ENCODE measurements around the gene HPCAL4.
A peak's percentile ranks its signal among the peaks of the same experiment; 100 is the strongest.

Gene HPCAL4

DNA sequence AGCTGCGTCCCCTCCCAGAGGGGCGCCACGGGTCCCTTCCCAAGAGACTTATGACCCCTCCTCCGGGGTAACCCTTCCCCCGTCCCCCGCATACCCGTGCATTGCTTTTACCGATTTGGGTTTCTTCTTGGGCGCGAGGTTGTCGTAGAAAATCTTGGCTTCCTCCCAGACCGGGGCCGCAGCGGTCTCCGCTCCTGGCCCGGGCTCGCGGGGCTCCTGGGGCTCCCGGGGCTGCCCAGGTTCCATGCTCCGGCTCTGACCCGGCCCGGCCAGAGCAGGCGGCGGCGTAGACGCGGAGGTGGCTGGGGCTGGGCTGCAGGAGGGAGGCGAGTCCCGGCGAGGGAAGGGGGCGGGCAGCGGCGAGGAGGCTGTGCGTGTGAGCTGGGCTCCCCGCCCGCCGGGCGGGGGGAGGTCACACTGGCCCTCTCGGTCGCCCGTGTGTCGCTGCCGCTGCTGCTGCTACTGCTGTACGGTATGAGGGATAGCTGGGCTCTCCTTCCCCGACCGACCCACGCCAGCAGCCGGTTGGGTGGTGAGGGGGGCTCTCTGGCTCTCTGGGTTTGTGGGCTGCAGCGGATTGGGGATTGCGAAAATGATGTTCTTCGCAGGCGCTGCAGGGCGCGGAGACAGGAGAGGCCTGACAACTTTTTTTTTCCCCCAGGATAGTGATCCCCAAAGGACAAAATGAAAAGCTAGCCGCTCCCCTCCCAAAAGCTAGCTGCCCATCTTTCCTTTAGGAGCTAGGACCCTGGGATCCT lies 19.3 kb downstream of the HPCAL4 start, which contains the start of gene NT5C1A:
TSS of gene NT5C1A (minus strand) at position 315 of the 758 bp plus-strand sequence. CDS start at position 246, 69 bp downstream.
- TF ChIP-seq, protein P1, sequence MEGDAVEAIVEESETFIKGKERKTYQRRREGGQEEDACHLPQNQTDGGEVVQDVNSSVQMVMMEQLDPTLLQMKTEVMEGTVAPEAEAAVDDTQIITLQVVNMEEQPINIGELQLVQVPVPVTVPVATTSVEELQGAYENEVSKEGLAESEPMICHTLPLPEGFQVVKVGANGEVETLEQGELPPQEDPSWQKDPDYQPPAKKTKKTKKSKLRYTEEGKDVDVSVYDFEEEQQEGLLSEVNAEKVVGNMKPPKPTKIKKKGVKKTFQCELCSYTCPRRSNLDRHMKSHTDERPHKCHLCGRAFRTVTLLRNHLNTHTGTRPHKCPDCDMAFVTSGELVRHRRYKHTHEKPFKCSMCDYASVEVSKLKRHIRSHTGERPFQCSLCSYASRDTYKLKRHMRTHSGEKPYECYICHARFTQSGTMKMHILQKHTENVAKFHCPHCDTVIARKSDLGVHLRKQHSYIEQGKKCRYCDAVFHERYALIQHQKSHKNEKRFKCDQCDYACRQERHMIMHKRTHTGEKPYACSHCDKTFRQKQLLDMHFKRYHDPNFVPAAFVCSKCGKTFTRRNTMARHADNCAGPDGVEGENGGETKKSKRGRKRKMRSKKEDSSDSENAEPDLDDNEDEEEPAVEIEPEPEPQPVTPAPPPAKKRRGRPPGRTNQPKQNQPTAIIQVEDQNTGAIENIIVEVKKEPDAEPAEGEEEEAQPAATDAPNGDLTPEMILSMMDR (IDR thresholded peaks at IDR 0.05; ENCODE audit: low read depth, low read length), result no peak
- peak within 1 kb of the TSS; percentile 72 for H3K4me3 ChIP-seq (ENCODE audit: low read depth, low read length)
- H3K4me1 ChIP-seq, result no peaks in the 10 kb centered on the region

DNA sequence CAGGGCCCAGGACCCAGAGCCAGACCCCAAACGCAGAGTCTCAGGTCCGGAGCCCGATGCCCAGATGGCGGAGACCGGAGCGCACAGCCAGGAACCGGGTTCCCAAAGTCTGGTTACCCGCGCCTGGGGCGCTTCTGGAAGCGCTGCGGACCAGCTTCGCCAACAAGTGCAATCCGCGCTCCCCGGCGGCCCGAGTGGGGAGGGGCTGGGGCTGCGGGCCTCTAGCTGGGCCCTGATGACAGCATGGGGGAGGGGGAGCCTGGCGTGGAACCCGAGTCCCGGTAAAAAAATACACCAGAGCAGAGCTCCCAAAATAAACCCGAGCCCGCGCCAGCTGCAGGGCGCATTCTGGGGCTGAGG lies 19.8 kb downstream of the HPCAL4 start:
- Histone ChIP-seq H3K9me3 (no peaks in the 10 kb centered on the region), H3K27me3 (no peaks in the 10 kb centered on the region), H3K36me3 (no peaks in the 10 kb centered on the region), H3K4me3 (ENCODE audit: low read depth, low read length) (peak overlapping the region; percentile 72), H3K4me1 (no peaks in the 10 kb centered on the region)
- DNase-seq, result peak; percentile 65
- TF ChIP-seq, protein P1 (IDR thresholded peaks at IDR 0.05; ENCODE audit: low read depth, low read length), result no peak

More for the DNA sequence above, 19.3 kb downstream of the HPCAL4 start, which contains the start of gene NT5C1A:
- H3K27me3 ChIP-seq, result no peaks in the 10 kb centered on the region
- H3K9me3 ChIP-seq, result no peaks in the 10 kb centered on the region
- H3K36me3 ChIP-seq, result no peaks in the 10 kb centered on the region
- DNase-seq, result peak; percentile 51

DNA sequence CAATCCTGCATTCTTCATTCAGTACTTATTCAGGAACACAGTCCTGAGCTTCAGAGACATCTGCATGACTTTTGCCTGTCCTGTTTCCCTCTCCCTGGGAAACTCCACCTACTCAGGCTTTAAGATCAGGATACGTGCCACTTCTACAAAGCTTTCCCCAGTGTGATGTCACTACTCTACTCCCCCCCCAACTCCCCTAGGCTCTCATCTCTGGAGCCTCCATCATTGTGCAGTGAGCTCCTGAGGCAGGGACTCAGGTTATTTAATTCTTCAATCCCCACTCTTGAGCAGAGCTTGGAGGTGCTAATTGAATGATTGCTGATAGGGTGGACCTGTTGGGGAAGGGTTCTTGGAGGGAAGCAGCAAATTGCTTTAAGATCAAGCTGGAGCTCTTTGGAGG lies 20.5 kb downstream of the HPCAL4 start:
- TF ChIP-seq, protein P1 (IDR thresholded peaks at IDR 0.05; ENCODE audit: low read depth, low read length), result no peak
- Histone ChIP-seq H3K27me3 (no peaks in the 10 kb centered on the region), H3K4me1 (no peaks in the 10 kb centered on the region), H3K36me3 (no peaks in the 10 kb centered on the region), H3K4me3 (ENCODE audit: low read depth, low read length) (peak overlapping the region; percentile 72), H3K9me3 (no peaks in the 10 kb centered on the region)
- no peak for DNase-seq

DNA sequence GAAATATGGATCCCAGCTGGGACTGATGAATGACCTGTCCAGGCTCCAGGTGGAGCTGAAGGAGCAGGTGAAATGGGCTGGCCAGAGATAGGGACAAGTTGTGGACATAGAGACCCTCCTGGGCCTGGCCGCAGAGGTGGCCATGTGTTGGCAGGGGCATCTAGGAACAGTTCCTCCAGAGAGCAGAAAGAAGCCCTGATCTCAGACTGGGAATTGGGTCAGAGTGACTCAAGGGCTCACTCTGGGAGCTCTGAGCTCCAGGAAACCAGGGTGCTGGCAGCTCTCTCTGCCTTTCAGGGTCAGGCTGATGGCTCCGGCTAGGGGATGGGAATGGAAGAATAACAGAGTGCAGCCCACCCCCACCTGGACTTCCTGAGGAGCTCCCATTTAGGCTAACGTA lies 22.3 kb downstream of the HPCAL4 start:
- Histone ChIP-seq H3K36me3 (no peaks in the 10 kb centered on the region), H3K4me3 (ENCODE audit: low read depth, low read length) (no peak overlapping the region), H3K9me3 (no peaks in the 10 kb centered on the region), H3K27me3 (no peaks in the 10 kb centered on the region), H3K4me1 (no peaks in the 10 kb centered on the region)
- DNase-seq, result no peak
- TF ChIP-seq, protein P1 (IDR thresholded peaks at IDR 0.05; ENCODE audit: low read depth, low read length), result no peak

DNA sequence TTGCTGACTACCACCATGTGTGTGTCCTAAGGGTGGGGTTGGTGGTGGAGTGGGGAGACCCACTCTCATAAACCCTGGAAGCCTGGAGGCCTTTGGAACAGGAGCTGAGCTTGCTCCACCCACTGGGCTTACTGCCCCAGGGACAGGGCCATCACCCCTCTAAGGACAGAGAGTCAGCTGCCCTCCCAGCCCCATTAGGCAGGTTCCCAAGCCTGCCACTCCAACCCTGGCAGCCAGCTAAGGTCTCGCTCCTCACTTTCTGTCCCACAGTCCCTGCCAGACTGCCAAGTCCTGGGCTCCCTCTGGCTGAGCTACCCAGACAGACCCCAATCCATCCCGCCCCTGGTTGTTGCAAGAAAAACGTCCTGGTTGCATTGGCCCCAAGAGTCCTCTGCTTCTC lies 23.1 kb downstream of the HPCAL4 start:
- Histone ChIP-seq H3K4me1 (peaks cover 3% of the 10 kb centered on the region; the same call in 1 of the 2 replicates), H3K9me3 (no peaks in the 10 kb centered on the region), H3K36me3 (no peaks in the 10 kb centered on the region), H3K27me3 (no peaks in the 10 kb centered on the region), H3K4me3 (ENCODE audit: low read depth, low read length) (no peak overlapping the region)
- no peak for DNase-seq
- TF ChIP-seq, protein P1 (IDR thresholded peaks at IDR 0.05; ENCODE audit: low read depth, low read length), result no peak

DNA sequence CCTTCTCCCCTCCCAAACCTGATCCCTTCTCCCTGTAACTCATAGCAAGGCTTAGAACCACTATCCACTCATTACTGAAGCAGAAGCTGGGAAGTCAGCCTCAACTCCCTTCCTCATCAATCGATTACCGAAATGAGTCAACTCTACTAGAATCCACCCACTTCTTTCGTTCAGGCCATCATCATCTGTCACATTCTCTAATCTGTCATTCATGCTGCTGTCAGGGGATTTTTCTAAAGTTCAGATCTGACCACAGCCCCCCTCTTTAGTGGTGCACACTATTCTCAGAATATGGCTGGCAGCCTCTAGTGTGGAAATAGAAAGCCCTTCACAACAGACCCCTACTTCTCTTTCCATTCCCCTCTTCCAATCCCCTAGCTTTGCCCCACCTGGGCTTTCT lies 24.5 kb downstream of the HPCAL4 start:
- TF ChIP-seq, protein P1 (IDR thresholded peaks at IDR 0.05; ENCODE audit: low read depth, low read length), result no peak
- Histone ChIP-seq H3K36me3 (no peaks in the 10 kb centered on the region), H3K27me3 (no peaks in the 10 kb centered on the region), H3K4me1 (peaks cover 3% of the 10 kb centered on the region; the same call in 1 of the 2 replicates), H3K4me3 (ENCODE audit: low read depth, low read length) (no peak overlapping the region), H3K9me3 (no peaks in the 10 kb centered on the region)
- no peak for DNase-seq

All from BE2C (cell line).